Pericardium fibroblast (primary cell): ENCODE data around the gene PPP1R1A. TPM values are rescaled to one million over a fixed set of nuclear protein-coding genes. Genes with fewer than 3 reads are reported as not detected.

ENCODE experiments used
- total RNA-seq: library from RNA; depleted of rRNA; stranded (reverse); fragments of >200 nt; gene quantifications from 2 replicates; pipeline ENCODE4 v1.2.3, GENCODE V29; 2015

The PPP1R1A gene
- total RNA-seq: not detected in 2 replicates

GRCh38 chr12:54588110-54588889 lies at the start of gene PPP1R1A:
Gene PPP1R1A, minus strand, starts transcription at chr12:54588659. Its CDS starts 171 bp downstream, at chr12:54588488.

DNA sequence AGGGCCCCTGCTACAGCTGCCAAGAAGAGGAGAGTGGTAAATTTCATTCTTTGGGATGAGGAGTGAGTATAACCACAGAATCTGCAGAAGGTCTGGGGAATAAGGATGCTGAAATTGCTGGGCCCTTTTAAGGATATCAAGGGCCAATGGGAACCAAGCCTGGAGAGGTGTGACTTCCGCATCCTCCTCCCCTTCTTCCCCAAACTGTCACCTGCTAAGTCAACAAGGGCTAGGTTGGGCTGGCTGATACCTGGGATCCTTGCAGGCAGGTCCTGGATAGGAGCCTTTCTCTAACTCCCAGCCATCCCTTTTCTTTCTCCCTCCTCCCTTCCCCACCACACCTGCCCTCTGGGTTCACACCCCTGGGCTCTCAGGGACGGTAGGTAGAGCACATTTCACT lies 46.3 kb upstream of the PPP1R1A start, which contains the start of gene LACRT:
TSS of gene LACRT (minus strand) at position 101 of the 400 bp plus-strand sequence. CDS start at position 47, 54 bp downstream.

Other genes with a start within 250 kb of the PPP1R1A start
- not detected in 2 replicates for gene GPR84, start 224.2 kb downstream of the PPP1R1A start, total RNA-seq
- 1.9 and 5.6 TPM in 2 replicates for gene ZNF385A, start 203.9 kb downstream of the PPP1R1A start, total RNA-seq
- gene ITGA5, start 169.4 kb downstream of the PPP1R1A start, total RNA-seq: 223 and 233 TPM in 2 replicates
- gene GTSF1, start 115.1 kb downstream of the PPP1R1A start, total RNA-seq: not detected in 2 replicates
- gene NCKAP1L, start 90.9 kb downstream of the PPP1R1A start, total RNA-seq: not detected in 2 replicates
- 0.51 TPM in 1 of 2 replicates, not detected in the other for gene PDE1B, start 39.1 kb downstream of the PPP1R1A start, total RNA-seq
- not detected in 2 replicates for gene LACRT, start 46.2 kb upstream of the PPP1R1A start, total RNA-seq
- not detected in 2 replicates for gene DCD, start 59.7 kb upstream of the PPP1R1A start, total RNA-seq